Measurements from ENCODE around the gene PHPT1.
"Not testable (repeated sequence)": the region's sequence is repeated elsewhere in the genome, so short reads cannot be mapped to it uniquely, and the experiment has no call there.

Gene PHPT1

GRCh38 chr9:136829412-136829811, 19.8 kb upstream of the PHPT1 start:
- DNase-seq (ENCODE audit: low read depth), result no peak
- TF ChIP-seq CTCF (IDR thresholded peaks at IDR 0.05; ENCODE audit: control insufficient read depth, extremely low read depth, insufficient read depth), result no peak
- no peak overlapping the region for H3K4me3 ChIP-seq (ENCODE audit: low read depth, low read length)

- TF ChIP-seq CTCF (IDR thresholded peaks at IDR 0.05; ENCODE audit: control insufficient read depth, extremely low read depth, insufficient read depth), result no peak
- no peak for DNase-seq (ENCODE audit: low read depth)
- no peak overlapping the region for H3K4me3 ChIP-seq (ENCODE audit: low read depth, low read length)
Measured at GRCh38 chr9:136829981-136830885, 19.0 kb upstream of the PHPT1 start.

- TF ChIP-seq CTCF (IDR thresholded peaks at IDR 0.05; ENCODE audit: control insufficient read depth, extremely low read depth, insufficient read depth), result no peak
- no peak for DNase-seq (ENCODE audit: low read depth)
- no peak overlapping the region for H3K4me3 ChIP-seq (ENCODE audit: low read depth, low read length)
Measured at GRCh38 chr9:136831002-136831719, 18.0 kb upstream of the PHPT1 start.

- no peak for TF ChIP-seq CTCF (IDR thresholded peaks at IDR 0.05; ENCODE audit: control insufficient read depth, extremely low read depth, insufficient read depth)
- H3K4me3 ChIP-seq (ENCODE audit: low read depth, low read length), result no peak overlapping the region
- no peak for DNase-seq (ENCODE audit: low read depth)
Measured at GRCh38 chr9:136831720-136832104, 17.5 kb upstream of the PHPT1 start.

GRCh38 chr9:136832581-136832980, 16.6 kb upstream of the PHPT1 start:
- H3K4me3 ChIP-seq (ENCODE audit: low read depth, low read length), result no peak overlapping the region
- no peak for TF ChIP-seq CTCF (IDR thresholded peaks at IDR 0.05; ENCODE audit: control insufficient read depth, extremely low read depth, insufficient read depth)
- no peak for DNase-seq (ENCODE audit: low read depth)

GRCh38 chr9:136833381-136834048, 15.7 kb upstream of the PHPT1 start:
- not testable (repeated sequence) for DNase-seq (ENCODE audit: low read depth); H3K4me3 ChIP-seq (ENCODE audit: low read depth, low read length)

All from LNCaP clone FGC (cell line).